GM21576 (cell line): ENCODE measurements around the gene PROCA1.
"Not testable (repeated sequence)": the region's sequence is repeated elsewhere in the genome, so short reads cannot be mapped to it uniquely, and the experiment has no call there.

ENCODE experiments used
- ATAC-seq: cut with Tn5 transposase; IDR thresholded peaks from one replicate; pipeline ENCODE4 v1.9.1; 2021; ENCODE audit warnings: mild to moderate bottlenecking, moderate library complexity; ENCODE audit not compliant: unreplicated experiment

PROCA1 gene

DNA sequence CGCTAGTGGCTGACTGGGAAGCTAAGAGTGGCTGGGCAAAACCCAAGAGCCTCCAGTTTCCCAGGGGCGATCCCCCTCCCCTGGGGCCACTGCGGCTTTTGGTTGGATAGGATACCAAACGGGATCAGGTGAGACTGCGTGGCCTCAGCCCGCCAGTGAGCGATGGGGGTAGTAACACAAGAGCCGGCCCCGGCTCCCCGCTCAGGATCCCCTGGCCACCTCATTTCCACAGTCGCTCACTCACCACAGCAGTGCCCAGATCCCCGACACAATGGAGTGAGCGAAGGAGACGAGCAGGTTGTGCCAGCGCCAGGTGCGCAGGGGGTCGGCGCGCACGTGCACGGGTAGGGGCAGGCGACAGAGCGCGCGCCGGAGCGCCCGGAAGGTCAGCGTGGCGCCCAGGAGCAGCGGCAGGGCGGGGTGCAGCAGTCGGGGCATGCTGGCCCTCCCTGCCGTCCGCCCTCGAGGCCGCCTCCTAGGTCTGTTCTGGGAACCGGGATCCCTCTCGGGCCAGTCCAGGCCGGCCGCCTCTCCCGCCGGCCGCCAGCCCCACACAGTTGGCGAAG lies 14.1 kb upstream of the PROCA1 start:
- peak; percentile 4 for ATAC-seq

DNA sequence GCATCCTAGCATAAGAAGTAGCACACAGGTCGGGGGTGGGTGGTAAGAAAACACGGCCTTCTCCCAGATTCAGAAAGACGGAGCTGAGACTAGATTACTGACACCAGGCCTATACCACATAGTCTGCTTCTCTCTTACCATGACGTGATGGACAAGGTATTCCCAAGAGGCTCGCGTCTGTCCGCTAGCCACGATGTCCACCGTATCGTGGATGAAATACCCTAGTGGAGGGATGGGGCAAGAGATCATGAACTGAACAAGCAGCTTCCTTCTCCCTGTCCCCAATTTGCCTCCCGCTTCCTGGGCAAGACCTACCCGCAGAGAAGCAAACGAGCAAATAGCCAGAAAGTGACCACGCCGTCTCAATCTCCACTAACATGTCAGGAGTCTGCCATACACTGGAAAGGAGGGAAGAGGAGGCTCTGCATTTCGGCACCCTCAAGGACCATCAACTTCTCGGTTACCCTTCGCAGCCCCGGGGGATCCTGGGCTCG lies 13.5 kb upstream of the PROCA1 start:
- no peak for ATAC-seq

DNA sequence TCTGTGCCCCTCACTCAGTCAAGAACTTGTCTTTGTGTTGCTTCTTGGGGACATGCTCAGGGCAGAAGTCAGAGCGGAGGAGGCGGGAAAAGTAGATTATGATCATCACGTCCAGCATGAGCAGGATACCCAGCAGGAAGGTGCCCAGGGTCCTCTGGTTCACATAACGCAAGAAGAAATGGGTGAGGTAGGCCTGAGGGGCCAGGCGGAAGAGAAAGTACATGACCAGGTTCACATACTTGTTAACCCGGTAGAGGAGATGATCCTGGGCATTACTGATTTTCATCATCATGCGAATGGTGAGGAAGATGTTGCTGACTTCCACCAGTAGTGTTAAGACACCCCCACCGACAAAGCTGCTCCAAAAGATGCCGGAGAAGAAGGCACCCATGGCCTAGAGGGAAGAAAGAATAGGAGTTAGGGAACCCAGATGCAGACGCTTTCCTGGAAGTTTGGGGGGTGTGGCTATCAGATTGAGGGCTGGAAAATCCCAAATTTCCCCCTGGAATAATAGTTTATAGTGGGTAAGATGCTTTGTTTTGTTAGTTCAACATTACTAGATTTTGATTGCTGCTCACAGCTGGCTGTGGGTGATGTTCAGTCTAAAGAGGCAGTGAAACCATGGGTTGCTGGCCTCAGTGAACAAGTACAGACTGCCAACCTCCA lies 12.9 kb upstream of the PROCA1 start:
- ATAC-seq = no peak

GRCh38 chr17:28723836-28724499 lies 12.3 kb upstream of the PROCA1 start:
- not testable (repeated sequence) for ATAC-seq

- ATAC-seq = no peak
Observed at GRCh38 chr17:28723159-28723835, 11.6 kb upstream of the PROCA1 start.

- ATAC-seq = no peak
Observed at GRCh38 chr17:28722417-28723158, 10.9 kb upstream of the PROCA1 start.

GRCh38 chr17:28720997-28721329 lies 9.3 kb upstream of the PROCA1 start:
- not testable (repeated sequence) for ATAC-seq

- no peak for ATAC-seq
Observed at GRCh38 chr17:28720247-28720996, 8.7 kb upstream of the PROCA1 start.

GRCh38 chr17:28719021-28719433 lies 7.3 kb upstream of the PROCA1 start:
- no peak for ATAC-seq

- no peak for ATAC-seq
Observed at GRCh38 chr17:28718333-28719020, 6.8 kb upstream of the PROCA1 start.

GRCh38 chr17:28717578-28718332 lies 6.1 kb upstream of the PROCA1 start, which contains the start of gene RAB34:
Gene RAB34, minus strand, starts transcription at chr17:28717868. Its CDS starts 602 bp downstream, at chr17:28717266.
- no peak for ATAC-seq

DNA sequence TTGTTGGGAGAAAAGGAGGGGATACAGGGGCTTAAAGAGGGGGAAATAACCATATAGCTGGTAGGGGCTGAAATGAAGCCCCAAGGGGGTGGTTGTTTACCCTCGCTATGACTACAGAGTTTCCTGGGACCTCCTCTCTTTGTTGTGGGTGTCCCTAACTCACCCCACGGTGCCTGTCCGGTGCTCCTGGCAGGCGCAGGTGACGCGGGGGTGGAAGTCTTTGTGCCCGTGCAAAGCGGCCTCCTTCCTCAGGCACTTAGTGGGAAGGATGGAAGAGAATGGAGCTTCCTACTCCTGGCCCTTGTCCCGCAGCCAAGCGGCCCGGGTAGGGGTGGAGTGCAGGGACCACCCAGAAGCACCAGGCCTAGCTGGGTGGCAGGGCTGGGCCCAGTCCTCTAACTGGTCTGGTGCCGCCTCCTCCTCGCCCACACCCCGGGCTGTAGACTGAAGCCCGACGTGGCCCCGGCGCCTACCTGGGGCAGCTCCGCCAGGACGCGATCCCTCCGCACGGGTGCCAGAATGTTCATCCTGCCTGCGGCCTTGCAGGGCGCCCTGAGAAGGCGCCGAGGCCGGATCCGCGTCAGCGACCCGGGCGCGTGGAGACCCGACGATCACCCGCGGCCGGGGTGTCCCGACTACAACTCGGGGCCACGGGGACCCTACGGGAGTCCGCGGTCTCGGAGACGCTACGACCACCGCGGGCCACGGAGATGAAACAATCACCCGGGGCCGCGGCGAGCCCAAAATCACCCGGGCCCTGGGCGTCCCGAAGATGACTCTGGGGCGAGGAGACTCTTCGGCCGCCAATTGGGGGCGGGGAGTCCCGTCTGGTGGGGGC lies 5.3 kb upstream of the PROCA1 start:
- no peak for ATAC-seq

DNA sequence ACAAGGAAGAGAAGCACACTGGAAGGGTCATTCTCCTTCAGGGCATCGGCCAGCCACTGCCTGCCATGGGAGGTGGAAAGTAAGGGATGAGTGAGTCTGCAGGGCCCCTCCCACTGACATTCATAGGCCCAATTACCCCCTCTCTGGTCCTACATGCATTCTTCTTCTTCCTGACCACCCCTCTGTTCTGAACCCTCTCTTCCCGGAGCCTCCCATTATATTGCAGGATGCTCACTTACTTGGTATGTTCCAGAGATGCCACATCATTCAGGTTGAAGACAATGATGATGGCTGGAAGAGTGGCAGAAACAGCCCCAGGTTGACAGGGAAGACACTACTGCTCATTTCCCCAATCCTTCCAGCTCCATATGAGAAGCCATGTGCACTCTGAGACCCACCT lies 3.5 kb upstream of the PROCA1 start:
- ATAC-seq = no peak

DNA sequence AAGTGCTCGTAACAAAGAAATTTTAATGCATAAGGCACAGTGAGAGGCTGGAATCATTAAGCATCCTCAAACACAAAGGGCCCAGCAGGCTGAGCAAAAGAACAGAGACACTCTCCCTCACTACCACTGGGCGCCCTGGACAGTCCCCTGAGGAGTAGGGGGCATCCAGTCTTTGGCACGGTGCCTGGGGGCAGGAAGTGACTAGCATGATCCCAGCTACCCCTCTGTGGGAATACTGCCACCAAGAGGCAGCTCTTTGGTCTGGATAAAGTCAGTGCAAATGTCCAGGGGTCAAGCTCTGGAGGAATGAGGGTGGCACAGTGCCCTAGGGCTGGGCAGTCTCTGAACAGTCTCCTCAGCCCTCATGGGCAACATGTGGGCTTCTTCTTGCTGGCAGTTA lies 2.6 kb upstream of the PROCA1 start:
- ATAC-seq = no peak

DNA sequence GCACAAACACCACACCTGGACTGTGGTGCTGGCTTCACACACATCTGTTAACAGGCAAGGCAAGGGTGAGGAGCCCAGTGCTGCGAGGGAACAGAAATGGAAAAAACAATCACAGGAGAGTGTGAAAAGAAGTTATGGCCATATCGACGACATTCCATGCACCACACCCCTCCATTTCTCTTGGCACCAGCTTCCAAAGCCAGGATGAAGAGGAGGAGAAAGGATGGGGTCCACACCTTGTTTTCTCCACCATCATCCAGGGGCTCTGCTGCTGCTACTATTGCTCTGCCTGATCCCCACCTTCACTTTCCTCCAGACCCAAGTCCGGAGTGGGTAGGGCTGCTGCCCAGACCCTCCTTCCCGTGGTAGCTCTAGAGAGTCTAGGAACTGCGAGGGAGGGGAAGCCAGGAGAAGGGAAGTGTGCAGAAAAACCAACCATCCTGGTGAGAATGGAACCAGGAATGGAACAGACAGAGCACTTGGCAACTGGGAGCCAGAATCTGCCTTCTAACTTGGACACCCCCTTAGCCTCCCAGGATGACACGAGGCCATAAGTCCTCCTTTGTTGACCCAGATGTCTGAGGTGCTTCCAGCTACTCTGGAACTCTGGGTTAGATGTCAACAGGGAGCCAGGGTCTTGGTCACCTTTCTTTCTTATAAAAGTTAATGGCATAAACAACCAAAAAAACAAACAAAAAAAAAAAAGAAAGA lies 1.2 kb upstream of the PROCA1 start:
- no peak for ATAC-seq

DNA sequence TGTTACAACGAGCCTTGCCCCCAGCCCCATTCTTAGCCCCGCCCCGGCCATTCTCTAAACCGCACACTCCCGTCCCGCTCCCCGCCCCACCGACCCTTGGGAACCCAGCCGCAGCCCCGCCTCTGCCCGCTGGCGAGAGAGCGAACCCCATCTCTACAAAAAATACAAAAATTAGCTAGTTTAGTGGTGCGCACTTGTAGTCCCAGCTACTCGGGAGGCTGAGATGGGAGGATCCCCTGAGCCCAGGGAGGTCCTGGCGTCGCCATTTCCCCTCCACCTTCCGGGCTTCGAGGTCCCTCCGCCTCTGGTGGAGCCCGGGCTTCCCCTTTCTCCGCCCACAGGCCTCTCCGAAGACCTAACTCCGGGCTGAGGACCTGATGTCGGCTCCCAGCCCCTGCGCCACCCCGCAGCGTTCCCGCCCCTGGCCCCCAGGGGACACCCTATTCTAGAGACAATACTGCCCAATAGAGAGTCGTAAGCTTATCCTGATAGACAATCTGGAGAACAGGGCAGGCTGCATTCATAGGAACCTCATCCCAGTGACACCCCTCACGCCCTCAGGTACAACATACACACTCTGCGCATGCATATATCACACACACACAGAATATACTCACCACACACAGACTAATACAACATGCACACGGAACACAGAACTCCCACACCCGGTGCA lies 480 bp upstream of the PROCA1 start:
- no peak for ATAC-seq
